Skin of body (tissue), 2 donors: ENCODE measurements around the gene PAEP. TPM values are rescaled to one million over a fixed set of nuclear protein-coding genes. Genes with fewer than 3 reads are reported as not detected.
"Not testable (repeated sequence)": the region's sequence is repeated elsewhere in the genome, so short reads cannot be mapped to it uniquely, and the experiment has no call there.

Experiments used
- DNase-seq: peaks from one replicate; lab custom pipeline; 2025; lab: John Stamatoyannopoulos, UW
- total RNA-seq: library from RNA; depleted of rRNA; stranded (reverse); fragments of >200 nt; gene quantifications from one replicate; pipeline ENCODE4 v1.2.3, GENCODE V29; 2014

Gene PAEP
- total RNA-seq, 1 donor from 2014 or later = not detected

GRCh38 chr9:135525241-135526088 lies 36.1 kb upstream of the PAEP start:
- DNase-seq = no peak

DNA sequence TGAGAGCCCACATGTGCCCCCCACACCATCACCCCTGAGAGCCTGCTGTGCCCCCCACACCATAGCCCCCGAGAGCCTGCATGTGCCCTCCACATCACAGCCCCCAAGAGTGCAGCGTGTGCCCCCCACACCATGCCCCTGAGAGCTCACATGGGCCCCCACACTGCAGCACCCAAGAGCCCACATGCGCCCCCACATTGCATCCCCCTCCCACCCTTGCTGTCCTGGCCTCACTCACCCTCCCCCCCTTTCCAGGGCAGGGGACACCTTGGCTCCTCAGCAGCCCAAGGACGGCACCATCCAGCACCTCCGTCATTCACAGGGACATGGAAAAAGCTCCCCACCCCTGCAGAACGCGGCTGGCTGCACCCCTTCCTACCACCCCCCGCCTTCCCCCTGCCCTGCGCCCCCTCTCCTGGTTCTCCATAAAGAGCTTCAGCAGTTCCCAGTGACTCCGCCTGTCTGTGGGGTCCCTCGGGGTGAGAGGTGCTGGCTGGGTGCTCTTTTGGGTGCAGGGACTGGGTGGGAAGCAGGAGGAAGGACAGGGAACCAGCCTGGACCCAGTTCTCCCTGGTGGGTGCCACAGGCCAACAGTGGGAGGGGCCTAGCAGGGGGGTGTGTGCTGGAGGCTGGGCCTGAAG lies 35.3 kb upstream of the PAEP start:
- no peak for DNase-seq

- DNase-seq = no peak
Observed at GRCh38 chr9:135526730-135527571, 34.6 kb upstream of the PAEP start.

DNA sequence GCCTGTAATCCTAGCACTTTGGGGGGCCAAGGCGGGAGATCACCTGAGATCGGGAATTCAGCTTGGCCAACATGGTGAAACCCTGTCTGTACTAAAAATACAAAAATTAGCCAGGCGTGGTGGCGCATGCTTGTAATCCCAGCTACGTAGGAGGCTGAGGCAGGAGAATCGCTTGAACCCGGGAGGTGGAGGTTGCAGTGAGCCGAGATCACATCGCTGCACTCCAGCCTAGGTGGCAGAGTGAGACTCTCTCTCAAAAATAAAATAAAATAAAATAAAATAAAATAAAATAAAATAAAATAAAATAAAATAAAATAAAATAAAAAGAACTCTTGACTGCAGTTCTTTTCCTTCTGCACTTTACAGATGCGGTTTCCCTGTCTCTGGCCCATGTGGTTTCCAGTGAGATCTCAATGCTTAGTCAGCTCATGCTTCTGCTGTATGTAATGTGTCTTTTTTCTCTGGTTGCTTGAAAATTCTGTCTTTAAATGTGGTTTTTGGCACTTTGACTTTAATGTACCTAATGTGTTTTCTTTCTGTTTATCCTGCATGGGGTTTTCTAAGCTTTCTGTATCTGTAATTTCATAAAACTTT lies 32.6 kb upstream of the PAEP start:
- not testable (repeated sequence) for DNase-seq

GRCh38 chr9:135530146-135530545 lies 31.4 kb upstream of the PAEP start:
- DNase-seq = no peak

GRCh38 chr9:135531096-135531495 lies 30.5 kb upstream of the PAEP start:
- DNase-seq = no peak

DNA sequence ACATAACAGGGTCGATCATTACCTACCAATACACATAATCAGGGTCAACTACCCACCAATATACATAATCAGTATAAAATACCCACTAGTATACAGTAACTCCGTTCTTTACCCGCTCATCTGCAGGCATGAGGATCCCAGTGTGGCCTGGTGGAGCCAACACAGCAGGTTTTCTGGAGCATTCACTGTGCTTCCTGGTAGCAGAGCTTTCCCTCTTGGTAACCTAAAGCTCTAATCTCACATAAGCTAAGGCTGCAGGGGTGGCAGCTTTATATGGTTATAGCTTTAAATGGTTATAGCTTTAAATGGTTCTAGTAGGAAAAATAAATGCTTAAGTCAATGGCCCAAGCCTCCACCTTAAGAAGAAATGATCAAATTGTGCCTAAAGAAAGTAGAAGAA lies 28.4 kb upstream of the PAEP start:
- DNase-seq = no peak

DNA sequence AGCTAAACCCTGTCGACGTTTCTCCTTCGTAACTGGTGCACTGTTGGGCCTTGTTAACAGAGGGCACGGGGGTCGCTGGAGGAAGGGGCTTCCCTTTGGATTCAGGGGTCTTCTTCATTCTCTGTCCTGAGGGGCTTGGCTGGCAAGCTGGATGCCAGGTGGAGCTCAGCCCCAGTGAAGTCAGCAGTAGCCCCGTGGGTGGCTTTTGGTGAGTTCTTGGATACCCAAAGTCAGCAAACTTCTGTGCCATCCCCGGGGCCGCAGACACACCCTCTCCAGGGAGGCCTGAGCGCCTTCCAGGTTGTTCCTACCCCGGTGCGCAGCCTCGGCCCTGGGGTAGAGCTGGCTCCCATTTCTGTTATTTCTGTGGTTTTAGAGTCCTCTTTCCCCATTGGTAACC lies 27.9 kb upstream of the PAEP start:
- no peak for DNase-seq

DNA sequence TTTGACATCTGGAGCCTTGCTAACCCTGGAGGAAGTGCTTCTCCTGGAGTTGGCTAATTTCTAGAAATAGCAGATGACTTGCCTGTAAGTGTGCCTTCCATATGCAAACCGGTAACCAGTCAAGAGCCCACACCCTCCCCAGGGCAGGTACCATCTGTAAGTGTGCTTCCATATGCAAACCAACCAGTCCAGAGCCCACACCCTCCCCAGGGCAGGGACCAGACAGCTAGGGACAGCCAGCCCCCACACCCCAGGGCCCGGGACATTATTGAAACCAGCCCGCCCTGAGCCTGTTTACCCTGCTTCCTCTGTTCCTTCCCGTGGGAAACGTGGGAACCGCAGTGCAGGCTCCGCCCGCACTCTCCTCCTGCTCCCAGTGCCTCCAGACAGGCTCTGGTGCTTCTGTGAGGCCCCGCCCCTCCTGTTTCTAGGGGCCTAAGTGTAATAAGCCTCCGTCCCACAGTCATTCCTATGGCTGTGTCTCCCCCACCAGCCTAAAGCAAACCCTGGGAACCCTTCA lies 27.3 kb upstream of the PAEP start:
- not testable (repeated sequence) for DNase-seq

DNA sequence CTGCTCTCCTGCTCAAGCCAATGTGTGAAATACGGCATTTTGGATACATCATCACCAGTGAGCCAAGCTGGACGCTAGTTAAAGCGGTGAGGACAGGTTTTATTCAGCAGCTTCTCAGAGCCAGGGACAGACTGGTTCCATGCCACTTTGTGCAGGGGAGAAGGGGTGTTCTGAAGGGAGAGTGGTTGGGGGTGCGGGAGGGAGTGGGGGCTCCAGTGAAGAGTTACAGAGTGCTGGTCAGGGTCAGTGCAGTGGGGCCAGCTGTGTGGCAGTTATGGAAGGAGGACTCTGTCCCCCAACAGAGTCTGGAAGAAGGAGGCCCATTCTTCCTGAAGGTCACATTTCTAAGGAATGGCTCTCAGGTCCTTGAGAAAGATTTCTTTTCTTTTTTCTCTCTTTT lies 26.7 kb upstream of the PAEP start:
- not testable (repeated sequence) for DNase-seq

GRCh38 chr9:135535631-135536030 lies 25.9 kb upstream of the PAEP start:
- DNase-seq = not testable (repeated sequence)

DNA sequence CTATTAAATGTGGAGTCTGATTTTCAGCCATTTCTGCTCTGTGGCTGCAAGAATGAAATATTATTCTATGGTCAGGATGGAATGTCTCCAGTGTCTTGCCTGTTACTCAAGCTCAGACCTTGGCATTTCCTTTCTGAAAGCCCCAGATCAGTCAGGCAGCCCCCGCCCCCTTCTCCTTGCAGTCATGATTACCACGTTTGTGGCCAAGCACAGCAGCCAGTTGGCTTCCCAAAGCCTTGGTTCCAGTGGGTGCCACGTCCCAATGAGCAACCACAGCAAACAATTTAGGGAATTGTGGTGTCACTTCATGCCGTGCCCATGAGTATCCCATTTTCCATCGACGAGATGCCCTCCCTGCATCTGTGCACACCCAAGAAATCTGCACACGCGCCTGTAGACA lies 25.3 kb upstream of the PAEP start:
- no peak for DNase-seq

GRCh38 chr9:135543262-135543894 lies 18.2 kb upstream of the PAEP start:
- not testable (repeated sequence) for DNase-seq

DNA sequence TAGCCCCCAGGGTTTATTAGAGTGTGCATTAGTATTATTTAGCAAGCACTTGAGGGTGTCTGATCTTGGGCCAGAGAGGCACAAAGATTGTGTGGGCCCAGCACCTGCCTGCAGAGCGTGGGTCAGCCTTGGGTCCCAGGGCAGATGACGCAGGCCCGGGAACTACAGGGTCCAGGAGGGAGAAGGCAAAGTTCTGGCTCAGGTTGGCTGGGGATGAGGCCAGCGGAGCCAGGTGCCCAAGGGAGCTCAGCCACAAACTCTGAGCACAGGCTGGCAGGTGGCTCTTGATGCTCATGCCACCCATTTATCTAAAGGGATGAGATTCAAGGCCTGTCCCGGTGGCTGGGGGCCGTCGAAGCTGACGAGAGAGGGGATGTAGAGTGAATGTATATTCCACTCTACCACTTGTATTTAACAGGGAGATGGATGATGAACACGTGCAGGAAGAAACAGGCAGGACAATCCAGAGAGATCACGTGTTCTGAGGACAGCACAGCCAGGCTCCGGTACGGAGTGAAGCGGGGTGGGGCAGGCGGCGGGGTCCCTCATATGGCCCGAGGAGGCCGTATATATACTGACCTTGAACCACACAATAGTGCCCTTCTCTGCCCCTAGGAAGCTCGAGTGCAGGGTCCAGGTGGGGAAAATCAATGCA lies 16.4 kb upstream of the PAEP start:
- no peak for DNase-seq

- DNase-seq = not testable (repeated sequence)
Observed at GRCh38 chr9:135545646-135546176, 15.8 kb upstream of the PAEP start, which contains the start of gene OBP2A. OBP2A (plus strand) TSS chr9:135546126; CDS start chr9:135546181, 55 bp downstream.

DNA sequence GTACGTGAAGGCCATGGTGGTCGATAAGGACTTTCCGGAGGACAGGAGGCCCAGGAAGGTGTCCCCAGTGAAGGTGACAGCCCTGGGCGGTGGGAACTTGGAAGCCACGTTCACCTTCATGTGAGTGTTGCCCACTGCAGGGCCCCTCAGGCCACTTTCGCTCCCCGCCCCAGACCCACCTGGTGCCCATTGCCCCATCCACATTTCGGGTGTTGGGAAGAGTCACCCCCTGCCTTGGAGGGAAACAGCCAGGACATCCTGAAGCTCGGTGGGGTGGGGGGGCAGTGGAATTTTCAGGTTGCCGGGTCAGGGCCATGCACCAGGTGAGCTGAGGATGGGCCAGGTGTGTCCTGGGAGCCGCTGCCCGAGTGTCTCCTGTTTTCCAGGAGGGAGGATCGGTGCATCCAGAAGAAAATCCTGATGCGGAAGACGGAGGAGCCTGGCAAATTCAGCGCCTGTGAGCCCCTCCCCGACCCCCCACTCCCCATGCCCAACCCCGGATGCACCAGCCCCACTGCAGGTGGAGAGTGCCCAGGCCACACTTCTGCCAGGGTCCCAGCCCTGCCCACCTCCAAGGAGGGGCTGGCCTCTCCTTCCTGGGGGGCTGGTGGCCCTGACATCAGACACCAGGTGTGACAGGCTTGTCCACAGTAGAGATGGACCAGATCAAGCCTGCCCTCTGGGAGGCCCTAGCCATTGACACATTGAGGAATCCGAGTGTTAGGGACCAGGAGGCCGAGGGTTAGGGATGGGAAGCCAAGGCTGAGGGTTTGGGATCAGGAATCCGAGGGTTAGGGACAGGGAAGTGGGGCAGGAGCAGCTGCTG lies 14.6 kb upstream of the PAEP start:
- DNase-seq = not testable (repeated sequence)

DNA sequence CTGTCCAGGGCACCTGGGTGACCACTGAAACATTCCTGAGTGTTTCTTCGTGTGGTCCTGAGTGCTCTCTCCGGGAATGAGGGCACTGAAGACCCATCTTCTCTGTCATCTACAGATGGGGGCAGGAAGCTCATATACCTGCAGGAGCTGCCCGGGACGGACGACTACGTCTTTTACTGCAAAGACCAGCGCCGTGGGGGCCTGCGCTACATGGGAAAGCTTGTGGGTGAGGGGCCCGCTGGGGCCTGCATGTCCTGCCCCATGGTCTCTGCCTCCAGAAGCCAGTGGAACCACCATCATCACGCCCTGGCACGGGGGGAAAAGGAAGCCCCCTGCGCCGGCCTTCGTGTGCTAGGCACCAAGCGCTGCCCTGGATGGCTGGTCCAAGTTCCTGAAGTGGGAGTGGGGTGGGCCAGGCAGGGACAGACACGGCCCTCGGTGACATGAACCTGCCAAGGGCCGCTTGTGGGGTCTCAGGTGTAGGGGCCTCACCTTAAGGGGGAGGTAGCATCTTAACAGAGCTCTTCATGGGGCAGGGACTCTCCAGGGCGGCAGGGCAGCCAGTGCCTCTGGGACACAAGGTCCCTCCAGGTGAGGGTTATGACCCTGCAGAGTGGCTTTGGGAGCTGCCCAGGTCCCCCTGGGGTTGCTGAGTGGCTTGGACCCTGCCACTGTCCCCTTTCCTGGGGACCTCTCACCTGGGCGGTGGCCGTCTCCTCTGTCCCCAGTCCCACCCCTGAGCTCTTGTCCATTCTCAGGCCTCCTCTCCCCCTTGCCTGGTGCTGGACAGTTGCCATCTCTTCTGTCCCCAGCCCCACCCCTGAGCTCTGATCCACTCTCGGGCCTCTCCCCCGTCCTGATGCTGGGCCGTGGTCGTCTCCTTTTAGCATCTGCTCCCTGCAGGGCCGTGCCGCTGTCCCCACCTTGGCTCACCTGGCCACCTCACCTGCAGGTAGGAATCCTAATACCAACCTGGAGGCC lies 13.5 kb upstream of the PAEP start:
- DNase-seq = no peak
